Measurements from ENCODE around the gene D2HGDH.

DNA sequence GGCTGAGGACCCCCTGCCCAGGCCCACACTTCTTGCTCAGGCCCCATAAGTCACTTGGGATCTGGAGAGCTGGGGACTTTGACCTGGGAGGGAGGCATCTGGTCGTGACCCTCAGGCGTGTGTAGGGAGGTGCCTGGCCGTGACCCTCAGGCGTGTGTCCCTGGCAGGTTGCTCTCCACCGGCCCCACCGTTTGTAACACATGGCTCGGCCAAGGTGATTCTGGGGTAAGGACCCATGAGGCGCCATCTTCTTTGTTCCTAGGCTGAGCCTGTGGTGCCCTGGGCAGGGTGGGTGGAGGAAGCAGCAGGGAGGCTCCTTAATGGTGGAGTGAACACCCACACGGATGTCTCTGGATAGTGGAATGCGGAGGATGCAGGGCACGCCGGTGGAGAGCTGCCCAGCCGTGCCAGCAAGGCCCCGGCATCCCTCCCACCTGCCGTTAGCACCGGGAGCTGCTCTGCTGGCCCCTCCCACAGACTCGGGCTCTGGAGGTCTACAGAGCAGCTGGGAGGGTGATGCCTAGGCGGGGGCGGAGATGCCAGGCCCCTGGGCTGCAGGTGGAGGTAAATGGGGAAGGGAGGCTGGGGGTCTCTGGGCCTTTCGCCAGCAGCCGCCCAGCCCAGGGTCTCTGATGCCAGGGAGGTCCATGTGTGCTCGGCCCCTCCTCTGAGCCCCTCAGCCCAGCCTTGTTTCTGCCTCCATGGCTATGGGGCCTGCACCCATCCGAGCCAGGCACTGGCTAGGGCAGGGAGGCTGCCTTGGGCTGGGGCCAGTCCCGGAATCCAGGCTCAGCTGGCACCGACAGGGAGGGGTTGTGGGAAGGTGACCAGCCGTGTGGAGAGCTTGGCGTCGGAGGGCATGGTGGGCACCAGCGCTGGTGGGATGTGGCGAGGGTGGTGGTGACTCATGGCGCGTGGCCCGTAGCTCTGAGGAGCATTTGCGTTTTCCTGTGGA lies 41.1 kb downstream of the D2HGDH start:
- TF ChIP-seq, protein P1, sequence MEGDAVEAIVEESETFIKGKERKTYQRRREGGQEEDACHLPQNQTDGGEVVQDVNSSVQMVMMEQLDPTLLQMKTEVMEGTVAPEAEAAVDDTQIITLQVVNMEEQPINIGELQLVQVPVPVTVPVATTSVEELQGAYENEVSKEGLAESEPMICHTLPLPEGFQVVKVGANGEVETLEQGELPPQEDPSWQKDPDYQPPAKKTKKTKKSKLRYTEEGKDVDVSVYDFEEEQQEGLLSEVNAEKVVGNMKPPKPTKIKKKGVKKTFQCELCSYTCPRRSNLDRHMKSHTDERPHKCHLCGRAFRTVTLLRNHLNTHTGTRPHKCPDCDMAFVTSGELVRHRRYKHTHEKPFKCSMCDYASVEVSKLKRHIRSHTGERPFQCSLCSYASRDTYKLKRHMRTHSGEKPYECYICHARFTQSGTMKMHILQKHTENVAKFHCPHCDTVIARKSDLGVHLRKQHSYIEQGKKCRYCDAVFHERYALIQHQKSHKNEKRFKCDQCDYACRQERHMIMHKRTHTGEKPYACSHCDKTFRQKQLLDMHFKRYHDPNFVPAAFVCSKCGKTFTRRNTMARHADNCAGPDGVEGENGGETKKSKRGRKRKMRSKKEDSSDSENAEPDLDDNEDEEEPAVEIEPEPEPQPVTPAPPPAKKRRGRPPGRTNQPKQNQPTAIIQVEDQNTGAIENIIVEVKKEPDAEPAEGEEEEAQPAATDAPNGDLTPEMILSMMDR (conservative IDR thresholded peaks at IDR 0.05 in 1 of 2, IDR thresholded peaks at IDR 0.05 in 1 of 2; ENCODE audit: extremely low read depth in 1 of 2, insufficient read depth in 1 of 2, low read depth in 1 of 2, low read length in 2 of 2) = no peak
- TF ChIP-seq EZH2 (IDR thresholded peaks at IDR 0.05; ENCODE audit: borderline replicate concordance, low read length) = no peak

All from mammary epithelial cell (primary cell).